Nephron progenitor cell (in vitro differentiated cells): Measurements from ENCODE around the gene RPA1.
A peak's percentile ranks its signal among the peaks of the same experiment; 100 is the strongest.

Experiments used
- DNase-seq: peaks from one replicate; pipeline ENCODE4 v3.0.0; 2021
- H3K27ac Mint-ChIP-seq: 2 replicates; pipeline ENCODE4 v1.8.0; 2021; ENCODE audit warnings: mild to moderate bottlenecking, moderate library complexity, mixed read lengths
- H3K27me3 Mint-ChIP-seq: 2 replicates; pipeline ENCODE4 v1.8.0; 2021; ENCODE audit warnings: mild to moderate bottlenecking, low read depth, mixed read lengths; ENCODE audit not compliant: poor library complexity
- H3K36me3 Mint-ChIP-seq: 2 replicates; pipeline ENCODE4 v1.8.0; 2021; ENCODE audit warnings: low read depth, mixed read lengths
- H3K4me1 Mint-ChIP-seq: 2 replicates; pipeline ENCODE4 v1.8.0; 2021; ENCODE audit warnings: mixed read lengths
- H3K4me3 Mint-ChIP-seq: 2 replicates; pipeline ENCODE4 v1.8.0; 2021; ENCODE audit warnings: mild to moderate bottlenecking, moderate library complexity, mixed read lengths
- H3K9me3 Mint-ChIP-seq: 2 replicates; pipeline ENCODE4 v1.8.0; 2021; ENCODE audit warnings: mild to moderate bottlenecking, moderate library complexity, mixed read lengths
- CTCF ChIP-seq: fragments of 200-600 bp; sonication (generic); IDR thresholded peaks from 2 replicates; pipeline ENCODE4 v1.5.0; 2021; ENCODE audit warnings: antibody characterized with exemption

Gene RPA1

GRCh38 chr17:1861391-1862010, 31.7 kb downstream of the RPA1 start:
- Mint-ChIP-seq H3K4me3 (no peak overlapping the region), H3K9me3 (no peaks in the 10 kb centered on the region), H3K27ac (peak overlapping the region; percentile 73), H3K4me1 (no peaks in the 10 kb centered on the region), H3K27me3 (no peaks in the 10 kb centered on the region), H3K36me3 (peaks cover 52% of the 10 kb centered on the region)
- no peak for DNase-seq
- TF ChIP-seq CTCF, result no peak

GRCh38 chr17:1865252-1866037, 35.6 kb downstream of the RPA1 start:
- Mint-ChIP-seq H3K27me3 (no peaks in the 10 kb centered on the region), H3K36me3 (peaks cover 33% of the 10 kb centered on the region), H3K4me1 (peaks cover 18% of the 10 kb centered on the region), H3K27ac (no peak overlapping the region), H3K4me3 (no peak overlapping the region), H3K9me3 (no peaks in the 10 kb centered on the region)
- peak; percentile 51 for TF ChIP-seq CTCF
- no peak for DNase-seq

GRCh38 chr17:1867307-1867706, 37.5 kb downstream of the RPA1 start:
- Mint-ChIP-seq H3K27ac (peak overlapping the region; percentile 80), H3K36me3 (peaks cover 26% of the 10 kb centered on the region), H3K9me3 (no peaks in the 10 kb centered on the region), H3K27me3 (no peaks in the 10 kb centered on the region), H3K4me1 (peaks cover 26% of the 10 kb centered on the region), H3K4me3 (no peak overlapping the region)
- no peak for DNase-seq
- no peak for TF ChIP-seq CTCF

- no peak for TF ChIP-seq CTCF
- Mint-ChIP-seq H3K4me3 (no peak overlapping the region), H3K9me3 (no peaks in the 10 kb centered on the region), H3K4me1 (peaks cover 26% of the 10 kb centered on the region), H3K36me3 (peaks cover 31% of the 10 kb centered on the region), H3K27me3 (no peaks in the 10 kb centered on the region), H3K27ac (peak overlapping the region; percentile 80)
- DNase-seq, result no peak
These were observed 38.3 kb downstream of the RPA1 start for GRCh38 chr17:1868090-1868489.

- Mint-ChIP-seq H3K27me3 (no peaks in the 10 kb centered on the region), H3K27ac (no peak overlapping the region), H3K36me3 (peaks cover 46% of the 10 kb centered on the region), H3K9me3 (no peaks in the 10 kb centered on the region), H3K4me3 (no peak overlapping the region), H3K4me1 (peaks cover 26% of the 10 kb centered on the region)
- no peak for TF ChIP-seq CTCF
- DNase-seq, result no peak
These were observed 40.8 kb downstream of the RPA1 start for GRCh38 chr17:1870592-1870991.

GRCh38 chr17:1871756-1872155, 42.0 kb downstream of the RPA1 start:
- H3K4me1 Mint-ChIP-seq, result peaks cover 26% of the 10 kb centered on the region
- no peaks in the 10 kb centered on the region for H3K27me3 Mint-ChIP-seq
- peaks cover 52% of the 10 kb centered on the region for H3K36me3 Mint-ChIP-seq
- no peak for TF ChIP-seq CTCF
- DNase-seq, result no peak
- no peaks in the 10 kb centered on the region for H3K9me3 Mint-ChIP-seq
- no peak overlapping the region for H3K4me3 Mint-ChIP-seq
- no peak overlapping the region for H3K27ac Mint-ChIP-seq
